H9 (cell line): Measurements from ENCODE around the gene RARG. TPM values are rescaled to one million over a fixed set of nuclear protein-coding genes. Genes with fewer than 3 reads are reported as not detected.

Experiments used
- DNase-seq: peaks from one replicate; pipeline ENCODE4 v3.0.0-alpha.2; 2017
- H2AFZ ChIP-seq: one replicate; pipeline ENCODE4 v1.6.1; 2013; ENCODE audit warnings: mild to moderate bottlenecking, low read length, control low read depth, moderate library complexity
- H2AK5ac ChIP-seq: 2 replicates; pipeline ENCODE4 v1.6.1; 2013; ENCODE audit warnings: low read length, control low read depth, mixed read lengths; ENCODE audit not compliant: insufficient read length
- H2BK120ac ChIP-seq: one replicate; pipeline ENCODE4 v1.6.1; 2013; ENCODE audit warnings: low read depth, mild to moderate bottlenecking, low read length, control low read depth, inconsistent platforms; ENCODE audit not compliant: poor library complexity, severe bottlenecking
- H2BK12ac ChIP-seq: 2 replicates; pipeline ENCODE4 v1.6.1; 2013; ENCODE audit warnings: low read length, control low read depth, mixed read lengths, low read depth; ENCODE audit not compliant: insufficient read length
- H2BK15ac ChIP-seq: 2 replicates; pipeline ENCODE4 v1.6.1; 2013; ENCODE audit warnings: low read depth, low read length, control low read depth
- H2BK20ac ChIP-seq: one replicate; pipeline ENCODE4 v1.6.1; 2013; ENCODE audit warnings: low read depth, mild to moderate bottlenecking, low read length, control low read depth, inconsistent platforms; ENCODE audit not compliant: poor library complexity, severe bottlenecking
- H2BK5ac ChIP-seq: 2 replicates; pipeline ENCODE4 v1.6.1; 2013; ENCODE audit warnings: low read length, control low read depth, mixed read lengths; ENCODE audit not compliant: insufficient read length
- H3K14ac ChIP-seq: 2 replicates; pipeline ENCODE4 v1.6.1; 2013; ENCODE audit warnings: low read length, control low read depth; ENCODE audit not compliant: insufficient read depth
- H3K18ac ChIP-seq: 2 replicates; pipeline ENCODE4 v1.6.1; 2013; ENCODE audit warnings: low read depth, mild to moderate bottlenecking, mixed read lengths, low read length, control low read depth; ENCODE audit not compliant: insufficient read length
- H3K23ac ChIP-seq: 2 replicates; pipeline ENCODE4 v1.6.1; 2013; ENCODE audit warnings: low read length, control low read depth, mixed read lengths, low read depth; ENCODE audit not compliant: insufficient read length
- H3K23me2 ChIP-seq: 2 replicates; pipeline ENCODE4 v1.6.1; 2013; ENCODE audit warnings: low read depth, mild to moderate bottlenecking, mixed read lengths, low read length, control low read depth; ENCODE audit not compliant: insufficient read length, poor library complexity, severe bottlenecking
- H3K27ac ChIP-seq: 2 replicates; pipeline ENCODE4 v1.5.1; 2013; ENCODE audit warnings: low read length, control low read depth, mixed read lengths, low read depth; ENCODE audit not compliant: insufficient read length
- H3K27me3 ChIP-seq: 2 replicates; pipeline ENCODE4 v1.6.1; 2013; ENCODE audit warnings: low read length, control low read depth, inconsistent platforms; ENCODE audit not compliant: insufficient read depth
- H3K4ac ChIP-seq: 2 replicates; pipeline ENCODE4 v1.6.1; 2013; ENCODE audit warnings: low read depth, mild to moderate bottlenecking, control low read depth, inconsistent platforms, low read length, moderate library complexity
- H3K4me1 ChIP-seq: 2 replicates; pipeline ENCODE4 v1.6.1; 2013; ENCODE audit warnings: low read length, control low read depth, inconsistent platforms; ENCODE audit not compliant: insufficient read depth
- H3K4me2 ChIP-seq: 2 replicates; pipeline ENCODE4 v1.6.1; 2013; ENCODE audit warnings: low read length, control low read depth, mixed read lengths; ENCODE audit not compliant: insufficient read length, insufficient read depth
- H3K56ac ChIP-seq: 2 replicates; pipeline ENCODE4 v1.6.1; 2013; ENCODE audit warnings: low read depth, mild to moderate bottlenecking, mixed read lengths, low read length, control low read depth; ENCODE audit not compliant: insufficient read length
- H3K79me1 ChIP-seq: 2 replicates; pipeline ENCODE4 v1.6.1; 2013; ENCODE audit warnings: low read depth, mild to moderate bottlenecking, moderate library complexity, low read length, control low read depth, inconsistent platforms; ENCODE audit not compliant: insufficient read depth, poor library complexity, severe bottlenecking
- H3K79me2 ChIP-seq: 2 replicates; pipeline ENCODE4 v1.6.1; 2013; ENCODE audit warnings: low read length, control low read depth, inconsistent platforms; ENCODE audit not compliant: insufficient read depth
- H3K9ac ChIP-seq: 2 replicates; pipeline ENCODE4 v1.6.1; 2013; ENCODE audit warnings: low read length, control low read depth, mixed read lengths; ENCODE audit not compliant: insufficient read length; ENCODE audit errors: extremely low read depth
- H3K9me3 ChIP-seq: one replicate; pipeline ENCODE4 v1.6.1; 2013; ENCODE audit warnings: low read depth, low read length, inconsistent platforms; ENCODE audit not compliant: control insufficient read depth
- H3T11ph ChIP-seq: one replicate; pipeline ENCODE4 v1.6.1; 2013; ENCODE audit warnings: mild to moderate bottlenecking, low read length, control low read depth, inconsistent platforms
- H4K20me1 ChIP-seq: one replicate; pipeline ENCODE4 v1.6.1; 2013; ENCODE audit not compliant: control insufficient read depth, insufficient read length, insufficient read depth
- H4K5ac ChIP-seq: 2 replicates; pipeline ENCODE4 v1.6.1; 2013; ENCODE audit warnings: low read depth, mild to moderate bottlenecking, mixed read lengths, low read length, control low read depth; ENCODE audit not compliant: insufficient read length
- H4K8ac ChIP-seq: replicated peaks from 2 replicates; pipeline ENCODE4 v1.6.1; 2013; ENCODE audit warnings: low read length, control low read depth, mixed read lengths, low read depth; ENCODE audit not compliant: insufficient read length
- H4K91ac ChIP-seq: 2 replicates; pipeline ENCODE4 v1.6.1; 2013; ENCODE audit warnings: low read depth, mild to moderate bottlenecking, moderate library complexity, mixed read lengths, low read length, control low read depth; ENCODE audit not compliant: insufficient read length
- H3K27ac Mint-ChIP-seq, 3 experiments: 2 replicates in 2 of 3; 3 replicates in 1 of 3; pipeline ENCODE4 v1.8.0; 2020 to 2021; ENCODE audit warnings: mixed read lengths in 3 of 3, mild to moderate bottlenecking in 1 of 3, moderate library complexity in 1 of 3
- H3K27me3 Mint-ChIP-seq: 2 replicates; pipeline ENCODE4 v1.8.0; 2021; ENCODE audit warnings: low read depth, mild to moderate bottlenecking, moderate library complexity, mixed read lengths
- H3K36me3 Mint-ChIP-seq, 3 experiments: 2 replicates in 2 of 3; 3 replicates in 1 of 3; pipeline ENCODE4 v1.8.0; 2020 to 2021; ENCODE audit warnings: low read depth in 3 of 3, mixed read lengths in 3 of 3; ENCODE audit not compliant: insufficient read depth in 1 of 3
- H3K4me1 Mint-ChIP-seq, 2 experiments: 2 replicates each; pipeline ENCODE4 v1.8.0; 2020; ENCODE audit warnings: mixed read lengths in 2 of 2
- H3K4me3 Mint-ChIP-seq, 2 experiments: 2 replicates in 1 of 2; 3 replicates in 1 of 2; pipeline ENCODE4 v1.8.0; 2020 to 2021; ENCODE audit warnings: mild to moderate bottlenecking in 2 of 2, mixed read lengths in 2 of 2, moderate library complexity in 1 of 2
- H3K9me3 Mint-ChIP-seq, 2 experiments: 2 replicates in 1 of 2; 3 replicates in 1 of 2; pipeline ENCODE4 v1.8.0; 2020; ENCODE audit warnings: mild to moderate bottlenecking in 2 of 2, mixed read lengths in 2 of 2, moderate library complexity in 1 of 2
- CTCF ChIP-seq: fragments of 200-600 bp; sonication (generic); conservative IDR thresholded peaks from 3 replicates; pipeline ENCODE4 v1.8.0; 2021; ENCODE audit warnings: antibody characterized with exemption, mild to moderate bottlenecking
- WGBS: extraction: QIAGEN DNeasy Blood & Tissue Kit; methylation state at CpG from one replicate; pipeline ENCODE4 v1.1.7; 2013; ENCODE audit warnings: missing lambda C conversion rate, low lambda C conversion rate, mixed read lengths; ENCODE audit not compliant: insufficient read length; ENCODE audit errors: extremely low coverage; 5-methylcytosine and 5-hydroxymethylcytosine counted together
- total RNA-seq: library from RNA; stranded (reverse); gene quantifications from 2 replicates; pipeline ENCODE4 v1.2.1, GENCODE V29; 2021

Gene RARG
- total RNA-seq, 1 experiment from 2014 or later, result 43.7 TPM

- Histone ChIP-seq H2BK15ac (no peak overlapping the region), H2BK12ac (no peak overlapping the region), H3T11ph (no peak overlapping the region), H3K18ac (no peak overlapping the region), H3K9me3 (no peaks in the 10 kb centered on the region), H3K14ac (no peak overlapping the region), H3K23ac (no peak overlapping the region), H3K79me2 (no peaks in the 10 kb centered on the region; the same call in 1 of the 2 replicates), H3K4ac (no peak overlapping the region), H3K27me3 (peaks cover 3% of the 10 kb centered on the region), H2BK5ac (no peak overlapping the region), H3K27ac (no peak overlapping the region), H2AFZ (no peak overlapping the region), H3K56ac (no peak overlapping the region), H3K4me2 (peak overlapping the region; percentile 25), H4K8ac (no peak overlapping the region), H2AK5ac (no peak overlapping the region), H3K23me2 (peaks cover 16% of the 10 kb centered on the region), H3K4me1 (peaks cover 22% of the 10 kb centered on the region; the same call in 1 of the 2 replicates), H4K20me1 (no peaks in the 10 kb centered on the region), H4K5ac (no peak overlapping the region), H3K9ac (no peak overlapping the region), H2BK20ac (no peak overlapping the region), H2BK120ac (no peak overlapping the region), H4K91ac (no peak overlapping the region), H3K79me1 (no peaks in the 10 kb centered on the region)
- Mint-ChIP-seq H3K4me1 (peaks cover 64 to 65% of the 10 kb centered on the region in 2 experiments), H3K9me3 (no peaks in the 10 kb centered on the region), H3K4me3 (peak overlapping the region; percentile 16 to 67; a peak in 3 of 5 replicates), H3K27me3 (peaks cover 14% of the 10 kb centered on the region), H3K36me3 (peaks cover 0 to under 1% (median 0%) of the 10 kb centered on the region in 3 experiments; a peak in 2 of 7 replicates), H3K27ac (peak overlapping the region in 2 of 3 experiments; percentile 78 to 84; a peak in 5 of 7 replicates)
- WGBS, result no CpG with 5 or more reads among the region's 12 CpGs
- DNase-seq, result peak; percentile 91
- TF ChIP-seq CTCF, result no peak
Measured at GRCh38 chr12:53234271-53234914, 2.4 kb upstream of the RARG start.
